GM21529 (cell line): ENCODE measurements around the gene FBXW9.
A peak's percentile ranks its signal among the peaks of the same experiment; 100 is the strongest.
"Not testable (repeated sequence)": the region's sequence is repeated elsewhere in the genome, so short reads cannot be mapped to it uniquely, and the experiment has no call there.

ENCODE experiments used
- ATAC-seq: cut with Tn5 transposase; IDR thresholded peaks from one replicate; pipeline ENCODE4 v1.9.1; 2021; ENCODE audit not compliant: unreplicated experiment

FBXW9 gene

GRCh38 chr19:12681074-12681987 is 15.1 kb downstream of the FBXW9 start, which contains the start of gene DHPS:
TSS of gene DHPS (minus strand) at chr19:12681880. CDS start at chr19:12681766, 114 bp downstream.
- ATAC-seq = peak; percentile 59

- no peak for ATAC-seq
Measured at GRCh38 chr19:12680034-12680433, 16.4 kb downstream of the FBXW9 start.

GRCh38 chr19:12678039-12678438 is 18.4 kb downstream of the FBXW9 start:
- not testable (repeated sequence) for ATAC-seq

GRCh38 chr19:12676928-12677327 is 19.5 kb downstream of the FBXW9 start:
- no peak for ATAC-seq

- ATAC-seq = no peak
Measured at GRCh38 chr19:12676384-12676792, 20.0 kb downstream of the FBXW9 start.

- ATAC-seq = no peak
Measured at GRCh38 chr19:12675940-12676339, 20.5 kb downstream of the FBXW9 start.

GRCh38 chr19:12675399-12675798 is 21.0 kb downstream of the FBXW9 start:
- ATAC-seq = no peak

GRCh38 chr19:12672744-12673143 is 23.7 kb downstream of the FBXW9 start:
- no peak for ATAC-seq

GRCh38 chr19:12670159-12670928 is 26.1 kb downstream of the FBXW9 start:
- no peak for ATAC-seq

- ATAC-seq = peak; percentile 38
Measured at GRCh38 chr19:12669270-12670158, 26.9 kb downstream of the FBXW9 start.

GRCh38 chr19:12668932-12669269 is 27.5 kb downstream of the FBXW9 start:
- ATAC-seq = no peak

GRCh38 chr19:12668346-12668745 is 28.1 kb downstream of the FBXW9 start:
- no peak for ATAC-seq

- no peak for ATAC-seq
Measured at GRCh38 chr19:12667731-12668302, 28.6 kb downstream of the FBXW9 start.

- peak; percentile 50 for ATAC-seq
Measured at GRCh38 chr19:12666265-12667048, 30.0 kb downstream of the FBXW9 start, which contains the start of the genes MAN2B1 and WDR83. TSS of gene MAN2B1 (minus strand) at chr19:12666742. CDS start at chr19:12666701, 41 bp downstream. TSS of gene WDR83 (plus strand) at chr19:12666807. CDS start at chr19:12669791, 2,984 bp downstream.

GRCh38 chr19:12665671-12666264 is 30.7 kb downstream of the FBXW9 start:
- no peak for ATAC-seq

GRCh38 chr19:12665281-12665573 is 31.2 kb downstream of the FBXW9 start:
- no peak for ATAC-seq

GRCh38 chr19:12664406-12665280 is 31.8 kb downstream of the FBXW9 start:
- ATAC-seq = no peak

- ATAC-seq = no peak
Measured at GRCh38 chr19:12660980-12661379, 35.5 kb downstream of the FBXW9 start.
